CD4-positive, alpha-beta T cell treated with Interferon gamma for 1 hour (primary cell): ENCODE measurements around the gene MBNL1.

Experiments used
- DNase-seq: peaks from one replicate; pipeline ENCODE4 v3.0.0-alpha.2; 2020

MBNL1 gene

DNA sequence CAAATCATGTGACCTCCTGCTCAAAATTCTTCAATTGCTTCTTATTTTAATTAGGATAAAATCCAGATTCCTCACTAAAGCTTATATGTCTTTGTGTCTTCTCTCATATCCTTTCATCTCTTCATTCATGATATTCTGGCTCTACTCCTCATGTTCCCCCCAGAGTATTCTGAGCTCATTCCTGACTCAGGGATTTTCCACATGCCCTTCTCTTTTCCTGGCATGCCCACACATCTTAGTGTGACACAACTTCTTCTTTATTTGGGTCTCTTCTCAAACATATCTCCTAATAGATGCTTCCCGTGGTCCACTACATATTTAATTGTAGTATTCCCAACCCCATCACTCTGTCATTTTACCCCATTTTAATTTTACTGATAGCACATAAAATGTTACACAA lies 15.2 kb upstream of the MBNL1 start:
- DNase-seq: no peak

DNA sequence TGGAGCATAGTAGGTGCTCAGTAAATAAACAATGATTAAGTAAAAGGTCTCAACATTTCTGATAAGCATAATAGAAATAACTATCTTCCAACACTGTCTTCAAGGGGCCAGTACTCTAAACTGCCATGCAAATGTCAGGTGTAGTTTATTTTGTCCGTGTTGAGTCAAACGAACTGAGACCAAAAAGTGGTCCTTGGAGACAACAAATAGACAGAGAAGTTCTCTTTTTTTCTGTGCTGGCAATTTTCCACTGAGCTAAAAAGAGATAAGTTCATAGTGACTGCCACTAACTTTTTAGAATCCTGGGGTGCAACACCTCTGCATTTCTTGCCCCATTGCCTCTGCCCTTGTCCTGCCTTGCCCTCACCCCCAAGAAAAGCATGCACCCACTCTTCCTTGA lies 14.7 kb upstream of the MBNL1 start:
- no peak for DNase-seq

DNA sequence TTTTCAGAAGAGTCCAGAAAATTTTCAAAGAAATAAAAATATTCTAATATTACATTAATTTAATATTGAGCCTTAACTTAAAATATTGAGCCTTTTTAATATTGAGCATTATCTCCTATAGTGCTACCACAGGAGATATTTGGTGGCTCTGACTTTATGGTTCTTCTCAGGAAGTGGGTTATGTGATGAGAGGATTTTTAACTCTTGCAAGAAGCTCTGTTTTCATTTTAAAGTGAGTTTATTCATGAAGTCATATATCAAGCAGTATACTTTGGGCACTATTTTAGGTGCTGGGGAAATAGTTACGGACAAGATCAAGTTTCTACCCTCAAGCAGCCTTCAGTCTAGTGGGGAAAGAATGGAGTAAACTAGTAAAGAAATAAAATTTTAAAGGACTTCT lies 13.4 kb upstream of the MBNL1 start:
- DNase-seq: no peak

DNA sequence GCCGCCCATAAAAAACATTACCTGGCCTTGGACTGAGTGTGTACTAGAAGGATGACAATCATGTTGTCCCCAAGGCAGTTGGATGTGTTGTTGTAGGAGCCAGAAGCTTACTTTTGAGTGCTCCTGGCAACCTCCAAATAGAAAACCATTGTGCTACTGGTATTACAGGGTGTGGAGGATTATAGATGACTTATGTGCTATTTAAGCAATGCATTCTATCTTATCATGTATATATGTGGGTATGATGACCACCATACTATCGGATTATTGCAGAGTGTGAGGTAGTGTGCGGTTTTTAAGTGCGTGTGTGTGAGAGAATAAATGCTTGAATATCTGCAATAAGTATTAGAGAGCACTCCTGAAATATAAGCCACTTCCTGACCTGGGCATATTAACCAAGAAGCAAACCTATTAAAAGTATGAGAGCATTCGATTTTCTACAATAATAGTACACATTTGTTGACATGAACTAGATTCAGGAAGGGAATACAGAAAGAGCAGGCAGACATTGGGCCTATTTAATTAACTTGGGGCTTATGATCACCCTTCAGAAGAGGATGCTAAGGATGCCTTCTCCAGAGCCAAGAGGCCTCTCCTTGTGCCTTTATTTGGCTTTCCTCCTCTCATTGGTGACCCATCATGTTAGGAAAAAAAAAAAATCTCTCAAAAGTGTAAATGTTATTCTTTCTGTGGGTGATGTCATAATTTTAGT lies 11.7 kb upstream of the MBNL1 start:
- no peak for DNase-seq

DNA sequence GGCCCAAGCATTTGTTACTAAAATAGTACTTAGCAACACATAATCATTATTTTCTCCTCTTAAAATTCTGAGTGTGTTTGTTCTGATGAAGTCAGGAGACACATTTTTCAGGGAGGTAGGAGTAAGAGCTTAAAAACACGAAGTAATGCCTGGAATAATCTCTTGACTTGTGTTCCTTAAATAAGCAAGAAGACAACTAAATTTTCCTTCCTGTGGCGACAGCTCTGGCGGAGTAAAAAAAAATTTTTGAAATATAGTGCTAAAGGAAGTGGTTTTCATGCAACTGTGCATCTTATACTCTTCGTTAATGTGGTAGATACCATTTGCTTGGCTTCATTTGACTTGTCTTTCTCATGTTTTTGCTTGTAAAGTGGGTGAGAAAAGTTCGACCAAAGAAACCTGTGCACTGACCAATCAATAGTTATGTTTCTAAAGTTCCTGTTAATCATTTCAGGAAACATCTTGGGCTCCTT lies 11.1 kb upstream of the MBNL1 start:
- DNase-seq: no peak

DNA sequence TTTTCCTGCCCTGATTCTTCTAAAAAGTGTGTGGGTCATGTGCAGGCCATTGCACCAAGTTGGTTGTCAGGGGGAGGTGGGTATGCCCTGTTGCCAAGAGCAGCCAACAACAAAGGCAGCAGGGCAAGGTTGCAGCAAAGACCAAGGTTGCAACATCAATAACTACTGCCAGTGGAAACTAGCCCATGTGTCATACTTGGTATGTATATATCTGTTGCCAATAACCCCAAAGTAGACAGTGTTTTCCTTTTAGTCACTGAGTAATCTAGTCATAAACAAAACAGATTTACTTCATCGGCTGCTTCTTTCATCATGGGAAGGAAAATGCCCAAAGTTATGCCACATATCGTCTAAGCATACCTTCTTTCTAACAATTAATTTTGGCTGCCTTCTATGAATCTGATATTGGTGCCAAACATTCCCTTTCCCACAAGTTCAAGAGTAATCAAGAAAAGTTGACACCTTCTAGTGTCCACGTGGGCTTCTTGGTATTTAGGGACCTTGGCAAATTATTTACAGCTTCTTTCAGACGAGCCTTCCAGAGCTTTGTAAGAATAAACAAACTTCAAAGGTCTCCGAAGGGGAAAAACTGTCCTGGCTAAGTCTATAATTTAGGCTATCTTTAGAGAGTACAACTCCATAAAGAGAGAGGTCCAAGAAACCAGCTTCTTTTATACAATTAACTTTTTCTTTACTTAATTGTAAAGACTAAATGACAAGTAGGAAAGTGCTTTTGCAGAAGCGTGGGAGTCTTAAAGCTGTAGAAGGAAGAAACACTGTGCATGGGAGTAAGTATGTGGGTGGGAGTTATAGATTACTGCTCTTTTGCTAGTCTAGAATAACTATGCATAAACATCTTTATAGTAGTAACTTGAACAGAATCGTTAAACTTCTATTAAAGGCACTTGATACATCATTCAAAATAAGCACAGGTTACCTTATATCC lies 10.0 kb upstream of the MBNL1 start:
- peak; percentile 87 for DNase-seq

DNA sequence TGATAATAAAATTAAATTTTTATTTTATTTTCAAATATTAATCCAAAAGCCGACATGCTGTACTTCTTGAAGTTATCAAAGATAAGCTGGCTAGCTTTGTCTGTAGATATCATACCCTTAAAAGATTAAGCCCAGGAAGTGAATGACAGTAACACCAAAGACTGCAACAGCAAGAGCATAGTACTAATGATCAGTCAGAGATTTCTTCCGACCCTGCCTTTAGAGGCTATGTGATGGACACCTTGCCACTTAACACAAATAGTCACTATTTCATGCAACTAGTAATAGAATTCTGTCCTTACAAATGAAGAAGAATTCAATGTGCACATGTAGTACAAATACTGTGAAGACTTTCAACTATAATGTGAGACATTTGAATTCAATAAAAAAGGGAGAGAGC lies 9.3 kb upstream of the MBNL1 start:
- DNase-seq: no peak

DNA sequence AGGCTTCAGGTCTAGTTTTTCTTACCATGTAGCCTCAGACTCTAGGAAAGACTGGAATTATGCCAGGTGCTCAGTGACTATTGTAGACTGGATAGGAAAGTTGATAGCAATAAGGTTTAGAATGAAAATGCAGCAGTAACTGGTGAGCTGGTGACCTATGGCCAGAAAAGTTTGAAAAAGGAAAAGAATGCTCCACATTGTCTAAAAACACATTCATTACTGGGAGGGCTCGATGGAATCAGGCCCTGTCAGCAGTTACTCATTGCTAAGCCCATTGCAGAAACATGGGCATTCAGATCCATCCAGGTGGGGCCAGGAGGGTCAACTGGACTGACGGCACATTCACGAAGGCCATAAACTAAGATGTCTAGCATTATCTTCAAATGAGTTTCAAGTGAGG lies 8.7 kb upstream of the MBNL1 start:
- no peak for DNase-seq

DNA sequence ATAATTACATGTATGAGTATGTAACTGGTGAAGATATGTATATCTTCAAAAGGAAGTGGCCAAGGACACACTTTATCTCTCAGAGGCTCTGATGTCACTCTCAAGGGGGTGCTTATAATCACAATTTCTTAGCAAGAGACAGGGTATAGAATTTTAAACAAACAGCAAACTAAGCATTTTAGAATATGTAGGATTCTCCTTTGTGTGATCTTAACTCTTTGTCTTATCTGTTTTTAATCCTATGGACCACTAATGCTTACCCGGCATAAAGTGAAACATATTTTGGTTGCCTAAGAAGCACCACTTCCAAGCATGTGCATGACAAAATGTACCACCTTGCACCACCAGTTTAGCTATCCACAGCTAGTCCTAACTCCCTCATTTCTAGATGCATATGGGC lies 8.2 kb upstream of the MBNL1 start:
- no peak for DNase-seq

DNA sequence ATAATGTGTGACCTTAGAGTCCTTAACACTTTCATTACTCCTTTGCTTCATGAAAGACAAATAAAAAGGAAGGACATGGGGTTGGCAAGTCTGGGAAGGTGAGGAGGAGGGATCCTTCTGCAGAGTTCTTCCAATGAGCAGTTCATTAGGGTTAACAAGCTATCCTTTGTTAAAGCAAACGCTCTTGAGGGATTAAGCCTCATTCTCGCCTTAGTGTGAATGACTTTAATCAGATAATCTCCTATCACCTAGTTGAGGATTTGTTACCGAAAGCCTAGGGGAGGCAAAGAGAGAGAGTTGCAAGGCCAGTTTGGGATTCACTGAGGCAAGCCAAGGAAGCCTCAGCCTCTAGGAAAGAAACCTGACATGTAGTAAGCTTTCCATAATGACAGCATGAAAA lies 7.4 kb upstream of the MBNL1 start:
- DNase-seq: no peak

DNA sequence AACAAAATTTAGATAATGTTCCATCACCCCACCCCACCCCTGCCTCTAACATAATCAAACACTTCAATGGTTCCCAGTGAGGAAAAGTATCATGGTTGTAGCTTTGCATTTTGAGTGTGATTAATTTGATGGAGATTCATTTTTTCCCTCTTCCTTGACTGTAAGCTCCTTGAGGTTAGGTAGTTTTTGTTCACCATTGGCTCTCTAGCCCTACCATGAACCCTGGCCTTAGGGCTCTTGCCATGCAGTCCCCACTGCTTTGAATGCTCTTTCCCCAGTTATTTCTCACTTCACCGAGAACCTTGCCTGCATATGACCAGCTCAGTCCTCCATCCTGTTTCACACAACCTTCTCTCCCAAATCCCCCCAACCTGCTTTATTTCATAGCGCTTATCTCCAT lies 5.0 kb upstream of the MBNL1 start:
- DNase-seq: no peak

DNA sequence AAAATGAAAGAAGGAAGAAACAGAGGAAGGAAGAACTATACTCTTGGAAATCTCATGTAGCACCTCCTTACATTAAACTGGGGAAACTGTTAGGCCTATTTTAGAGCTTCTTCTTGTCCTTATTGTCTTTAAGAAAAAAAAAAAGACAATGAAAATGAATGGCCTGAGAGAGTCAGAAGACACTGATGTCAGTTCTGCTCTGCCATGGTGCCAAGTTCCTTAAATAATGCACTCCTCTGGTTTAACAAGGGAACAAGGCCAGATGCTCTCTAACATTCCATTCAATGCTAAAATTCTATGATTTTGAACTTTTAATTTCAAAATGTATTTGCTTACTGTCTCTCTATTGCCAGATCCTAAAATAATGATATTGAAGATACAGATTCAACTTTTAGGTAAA lies 4.4 kb upstream of the MBNL1 start:
- DNase-seq: no peak

DNA sequence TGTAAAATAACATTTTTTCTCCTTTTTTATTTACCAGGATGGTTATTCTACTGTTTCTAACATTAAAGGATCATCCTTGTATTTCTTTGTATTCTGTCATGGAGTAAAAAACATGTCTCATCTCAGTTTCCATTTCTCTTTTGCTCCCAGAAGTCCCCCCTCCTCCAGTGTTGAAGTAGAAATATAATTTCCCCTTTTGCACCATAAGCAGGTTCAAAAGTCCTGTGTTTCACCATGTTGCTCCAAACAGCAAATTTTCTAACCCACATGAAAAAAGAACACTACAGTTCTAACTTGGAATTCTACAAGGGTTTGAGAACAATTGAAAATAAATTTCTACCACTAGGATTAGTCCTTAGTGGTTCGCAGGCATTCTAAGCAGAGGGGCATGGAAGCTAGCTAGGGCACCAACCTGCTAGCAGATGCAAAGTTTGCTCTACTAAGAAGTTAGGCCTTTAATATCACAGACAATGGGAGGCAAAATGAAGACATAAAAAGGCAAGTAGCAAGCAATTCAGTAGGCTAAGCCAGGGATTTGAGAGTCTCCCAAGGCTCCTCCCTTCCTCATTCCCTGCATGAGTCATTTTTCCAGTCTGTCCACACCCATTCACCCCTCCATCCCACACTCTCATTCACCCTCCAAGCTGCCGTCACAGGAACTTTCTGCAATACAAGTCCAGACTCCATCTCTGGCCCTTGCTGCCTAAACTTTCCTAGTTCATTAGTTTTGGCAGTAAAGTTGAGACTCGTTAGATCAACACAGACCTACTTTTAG lies 2.3 kb upstream of the MBNL1 start:
- DNase-seq: no peak

DNA sequence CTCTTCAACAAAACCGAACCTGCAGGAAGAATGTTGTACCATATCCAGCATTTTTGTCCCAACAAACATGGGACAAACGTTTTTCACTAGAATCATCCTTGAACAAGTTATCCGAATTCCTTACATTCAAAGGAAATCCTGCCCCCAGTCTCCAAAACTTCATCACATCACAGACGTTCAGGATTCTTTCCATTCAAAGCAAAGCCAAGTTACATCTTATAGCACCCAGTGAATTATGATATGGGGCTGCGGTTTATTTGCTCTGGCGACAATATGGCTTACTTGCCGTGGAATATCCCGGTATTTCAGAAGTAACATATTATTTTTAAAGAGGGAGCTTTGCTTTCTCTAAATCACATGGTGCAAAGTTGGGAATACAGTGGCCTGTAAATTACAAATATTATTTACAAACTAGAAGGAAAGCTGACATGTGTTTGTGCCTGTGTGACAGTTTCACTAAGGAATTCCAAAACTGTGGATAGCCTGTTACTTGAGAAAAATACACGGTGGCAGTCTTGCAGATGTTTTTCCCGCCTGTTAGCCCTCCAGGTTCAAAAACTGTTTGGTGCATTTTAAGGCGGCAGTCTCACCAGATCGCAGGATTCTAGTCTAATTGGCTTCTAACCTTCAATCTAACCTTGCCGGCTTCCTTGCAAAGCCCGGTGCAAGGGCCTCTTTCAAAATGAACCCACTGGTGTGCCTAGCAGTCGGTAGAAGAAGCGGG lies 736 bp upstream of the MBNL1 start:
- no peak for DNase-seq

DNA sequence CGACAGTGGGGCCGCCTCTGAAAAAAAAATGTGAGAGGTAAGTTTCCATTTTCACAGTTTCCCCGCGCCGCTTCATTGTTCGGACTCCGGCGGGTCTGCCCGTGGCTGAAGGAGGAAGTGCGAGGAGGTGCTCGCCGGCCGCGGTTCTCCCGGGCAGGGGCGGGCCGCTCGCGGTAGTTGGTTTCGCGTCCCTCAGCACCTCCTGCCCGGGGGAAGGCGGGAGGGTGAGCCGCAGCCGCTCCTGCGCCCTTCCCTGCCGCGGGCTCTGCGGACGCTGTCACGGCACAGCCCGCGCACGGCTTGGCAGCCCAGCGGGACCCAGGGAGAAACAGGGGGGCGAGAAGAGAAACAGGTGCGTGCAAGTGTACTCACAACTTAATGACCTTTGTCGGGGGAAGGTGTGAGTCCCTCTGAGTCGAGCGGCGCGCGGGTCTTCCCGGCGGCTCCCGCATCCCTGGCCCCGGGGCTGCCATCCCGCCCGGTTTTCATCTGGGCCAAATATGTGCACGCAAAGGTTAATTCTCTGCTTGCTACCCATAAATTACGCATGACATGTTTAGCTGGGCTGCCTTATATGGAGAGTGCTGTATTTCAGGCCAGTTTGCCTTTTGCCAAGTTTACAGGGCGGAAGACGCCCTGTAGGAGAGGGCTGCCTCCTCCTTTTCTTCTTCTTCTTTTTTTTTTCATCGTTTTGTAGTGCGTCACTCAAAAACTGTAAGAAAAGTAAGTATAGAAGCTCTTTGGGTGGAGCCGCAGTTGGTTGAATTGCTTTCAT lies 514 bp downstream of the MBNL1 start:
- peak; percentile 68 for DNase-seq

DNA sequence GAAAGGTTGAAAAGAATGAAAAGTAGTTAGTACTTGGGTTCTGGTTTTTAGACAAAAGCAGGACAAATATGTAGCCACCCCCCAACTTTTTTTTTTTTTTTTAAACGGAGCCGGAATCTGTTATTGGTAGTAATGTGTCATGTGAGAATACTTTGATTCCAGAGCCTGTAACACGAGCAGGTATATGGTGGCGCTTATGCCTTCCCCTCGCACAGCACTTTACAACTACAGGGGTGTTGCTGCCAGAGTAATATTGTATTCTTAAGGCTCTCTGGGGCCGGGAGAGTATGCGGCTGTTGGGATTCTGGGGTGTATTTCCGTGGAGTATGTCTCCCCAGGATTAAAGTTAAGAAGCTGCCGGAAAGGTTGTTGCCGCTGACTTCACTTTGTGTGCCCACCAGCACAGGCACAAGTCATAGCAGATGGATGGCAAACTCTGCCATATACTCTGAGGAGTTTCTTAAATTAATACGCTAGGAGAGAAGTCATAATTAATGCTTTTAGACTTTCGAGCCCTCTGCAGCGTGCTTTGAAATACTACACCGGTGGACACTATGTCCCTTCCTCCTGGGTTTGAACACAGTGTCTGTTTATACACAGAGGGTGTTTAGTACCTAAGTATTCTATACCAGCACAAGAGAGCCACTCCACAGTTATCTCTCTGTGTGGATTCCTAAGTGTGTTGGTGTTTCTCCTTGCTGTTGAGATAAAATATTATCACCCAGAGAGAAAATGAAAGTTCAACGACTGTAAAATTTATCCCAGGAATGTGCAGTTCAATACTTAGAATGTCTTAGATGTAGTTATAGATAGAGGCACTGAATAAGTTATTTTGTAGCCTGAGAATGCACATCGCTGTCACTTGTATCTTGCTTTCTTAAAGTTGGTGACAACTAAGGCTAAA lies 1.4 kb downstream of the MBNL1 start:
- DNase-seq: peak; percentile 48

DNA sequence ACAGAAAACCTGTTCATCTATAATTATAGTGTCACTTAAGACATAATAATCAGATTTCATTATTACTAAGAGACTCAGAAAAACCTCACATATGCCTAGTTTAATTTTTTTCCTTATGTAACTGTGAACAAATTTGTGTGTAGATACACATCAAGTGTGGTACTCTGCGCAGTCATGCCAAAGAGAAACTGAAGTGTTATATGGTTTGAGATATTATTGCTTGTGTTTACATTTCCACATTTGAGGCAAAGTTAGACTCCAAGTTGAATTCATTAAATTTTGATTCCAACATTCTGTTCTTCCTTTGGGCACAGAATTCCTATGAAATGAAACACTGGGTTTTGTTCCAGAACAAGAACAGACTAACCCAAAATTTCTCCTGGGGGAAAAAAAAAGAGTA lies 2.2 kb downstream of the MBNL1 start:
- DNase-seq: no peak

DNA sequence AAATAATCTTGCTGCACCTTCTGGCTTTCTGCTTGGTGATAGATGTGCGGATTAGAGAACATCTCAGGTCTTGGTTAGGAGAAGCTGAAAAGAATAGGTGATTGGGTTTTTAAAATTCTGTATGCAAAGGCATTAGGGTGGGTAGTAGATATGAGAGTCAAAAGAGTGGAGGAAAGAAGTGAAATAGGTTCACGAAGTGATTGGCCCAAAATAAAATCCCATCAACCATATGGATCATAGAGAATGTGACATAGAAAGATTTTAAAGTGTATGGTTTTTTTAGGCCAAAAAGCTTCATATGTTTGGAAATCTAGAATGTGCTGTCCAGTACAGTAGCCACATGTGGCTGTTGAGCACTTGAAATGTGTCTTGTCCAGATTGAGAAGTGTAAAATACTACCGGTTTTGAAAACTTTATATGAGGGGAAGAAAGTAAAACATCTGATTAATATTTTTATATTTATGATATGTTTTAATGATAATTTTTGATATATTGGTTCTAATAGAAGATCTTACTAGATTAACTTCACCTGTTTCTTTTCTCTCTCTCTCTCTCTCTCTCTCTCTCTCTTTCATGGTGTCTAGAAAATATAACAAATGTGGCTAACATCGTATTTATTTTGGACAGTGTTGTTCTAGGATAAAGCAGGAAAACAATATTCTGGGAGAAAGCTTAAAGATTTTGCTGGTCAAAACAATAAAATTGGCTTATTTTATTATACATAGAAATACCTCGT lies 2.9 kb downstream of the MBNL1 start:
- no peak for DNase-seq

DNA sequence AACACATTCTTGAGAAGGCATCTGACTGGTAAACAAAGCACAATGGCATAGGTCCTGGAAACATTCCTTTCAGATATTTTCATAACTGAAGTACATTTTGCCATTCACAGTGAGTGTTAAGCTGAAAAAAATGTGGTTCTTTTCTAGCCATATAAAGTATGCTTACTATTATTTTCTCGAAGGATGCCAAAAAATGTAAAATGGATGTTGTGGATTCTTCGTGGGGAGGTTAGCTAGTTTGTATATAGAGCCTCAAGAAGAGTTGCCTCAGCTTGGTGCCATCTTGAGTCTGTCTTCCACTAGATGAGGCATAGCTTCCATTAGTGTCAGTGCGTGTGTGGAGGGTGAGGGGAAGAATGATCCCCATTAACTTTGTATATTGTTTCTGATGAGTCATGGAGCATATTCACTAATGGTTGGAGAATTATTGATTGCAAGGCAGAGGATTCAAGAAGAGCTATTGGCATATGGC lies 4.1 kb downstream of the MBNL1 start:
- no peak for DNase-seq

DNA sequence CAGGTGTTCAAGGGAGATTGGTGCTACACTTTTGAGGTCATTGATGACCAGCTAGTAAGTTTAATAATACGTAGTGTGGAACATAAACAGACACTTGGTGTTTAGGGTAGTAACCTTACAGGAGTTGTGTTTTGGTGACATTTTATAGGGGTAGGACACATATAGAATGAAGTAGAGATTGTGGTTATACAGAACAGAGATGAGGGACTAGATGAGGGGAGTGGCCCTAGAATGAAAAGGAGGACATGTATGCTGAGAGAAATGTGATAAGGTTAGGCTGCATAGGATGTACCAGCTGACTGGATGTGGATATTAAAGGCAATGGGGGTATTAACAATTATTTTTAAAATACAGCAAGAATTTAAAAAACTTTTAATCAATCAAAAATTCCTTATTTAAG lies 8.0 kb downstream of the MBNL1 start:
- no peak for DNase-seq
